ENCODE measurements around the gene MAJIN.

GRCh38 chr11:64890522-64890939, 81.4 kb downstream of the MAJIN start:
- TF ChIP-seq POLR2A (IDR thresholded peaks at IDR 0.05), result no peak
- TF ChIP-seq CTCF (IDR thresholded peaks at IDR 0.05), result no peak

Data from esophagus squamous epithelium (tissue), 4 donors.